Ovary (tissue), 9 donors: ENCODE measurements around the gene CHCHD3. TPM values are rescaled to one million over a fixed set of nuclear protein-coding genes. Genes with fewer than 3 reads are reported as not detected.

Experiments
- DNase-seq, 5 donors: peaks; one replicate each; pipeline ENCODE4 v3.0.0-alpha.2; 2019 to 2020
- H3K27ac ChIP-seq, 2 donors: fragments of 200-600 bp; one replicate each; pipeline versions ENCODE4 v1.5.1 to v1.8.0; 2019 to 2022
- H3K27me3 ChIP-seq: fragments of 200-600 bp; one replicate; pipeline ENCODE4 v1.8.0; 2022
- H3K36me3 ChIP-seq: fragments of 200-600 bp; sonication (generic); one replicate; pipeline ENCODE4 v1.5.1; 2019
- H3K4me1 ChIP-seq: one replicate; pipeline ENCODE4 v1.8.1; 2013; ENCODE audit warnings: mild to moderate bottlenecking, moderate library complexity; ENCODE audit not compliant: insufficient read depth
- H3K4me3 ChIP-seq: fragments of 200-600 bp; sonication (generic); one replicate; pipeline ENCODE4 v1.5.1; 2017
- H3K9me3 ChIP-seq, 2 donors: fragments of 200-600 bp in 1 of 2; sonication (generic) in 1 of 2; one replicate each; pipeline versions ENCODE4 v1.5.1 to v1.8.1; 2013 to 2019; ENCODE audit warnings: mild to moderate bottlenecking in 1 of 2, moderate library complexity in 1 of 2
- CTCF ChIP-seq, 3 donors: fragments of 450-650 bp in 2 of 3; fragments of 200-600 bp in 1 of 3; IDR thresholded peaks; one replicate each; pipeline versions ENCODE4 v1.5.1 to v1.8.0; 2016 to 2022; ENCODE audit warnings: antibody characterized with exemption in 3 of 3, mild to moderate bottlenecking in 1 of 3
- EP300 ChIP-seq: sonication (generic); formaldehyde crosslinking; IDR thresholded peaks from one replicate; pipeline ENCODE4 v1.6.1; 2017; ENCODE audit warnings: antibody characterized with exemption
- POLR2A ChIP-seq: fragments of 450-650 bp; IDR thresholded peaks from one replicate; pipeline ENCODE4 v1.6.1; 2017; ENCODE audit warnings: antibody characterized with exemption, mild to moderate bottlenecking, moderate library complexity
- WGBS, 3 donors: extraction: QIAGEN DNeasy Blood & Tissue Kit in 1 of 3; methylation state at CpG; one replicate each; pipeline versions ENCODE4 v1.1.5 to v1.1.7; 2013 to 2017; 5-methylcytosine and 5-hydroxymethylcytosine counted together
- intact Hi-C, 4 donors: fragments of 100-400 bp; cut with DNase I; formaldehyde crosslinking; loops; one replicate each; pipeline versions ENCODE4 v1.11.0 to v1.15.1; 2022 to 2023
- polyA plus RNA-seq, 2 donors: library from polyadenylated mRNA; stranded (reverse); fragments of 200-250 nt in 1 of 2; fragments of 350-450 nt in 1 of 2; fragmentation: Illumina TruSeq in 1 of 2; extraction: RNeasy Lipid Tissue Mini Kit (QIAGEN cat#74804) in 1 of 2; gene quantifications; one replicate each; pipeline ENCODE4 v1.2.3, GENCODE V29; 2013 to 2014
- total RNA-seq, 7 donors: library from RNA; depleted of rRNA in 2 of 7; stranded (reverse); fragments of >200 nt in 2 of 7; fragmentation: NEBNext Ultra II Directional in 3 of 7; extraction: Animal tissue kit (Norgen Biotek cat#: 25700) in 3 of 7; gene quantifications; one replicate each; pipeline versions ENCODE4 v1.1.0 to v1.2.4, GENCODE V29; 2016 to 2023
- donor health status: DM: no; HTN: no; CAD: no; lungs with moderate emphysema.
- donor health status: DM: no; HTN: no; CAD: no.
- donor health status: Bipolar disorder and iron deficiency.
- donor health status: DM: yes; HTN: yes; CAD: no.
- donor health status: DM: no; HTN: no; CAD: no.
- donor health status: DM: yes; HTN: yes; CAD: no.

Gene CHCHD3
- total and polyA plus RNA-seq, 9 donors = 31.4 to 59.1 (median 36.7) TPM

GRCh38 chr7:132871419-132871818 lies 210.5 kb downstream of the CHCHD3 start:
- DNase-seq = no peak
- WGBS, 3 donors = 81% methylated on average over 6 of the region's 6 CpGs
- Histone ChIP-seq H3K4me1 (no peaks in the 10 kb centered on the region), H3K27me3 (no peaks in the 10 kb centered on the region), H3K36me3 (no peaks in the 10 kb centered on the region), H3K4me3 (no peak overlapping the region), H3K27ac (no peak overlapping the region), H3K9me3 (no peaks in the 10 kb centered on the region)
- intact Hi-C loops = no loop called here
- TF ChIP-seq CTCF (IDR thresholded peaks at IDR 0.05) (no peak), EP300 (no peak), POLR2A (no peak)

GRCh38 chr7:132869166-132869861 lies 212.6 kb downstream of the CHCHD3 start:
- Histone ChIP-seq H3K36me3 (no peaks in the 10 kb centered on the region), H3K27ac (no peak overlapping the region), H3K27me3 (no peaks in the 10 kb centered on the region), H3K4me1 (peaks cover 4% of the 10 kb centered on the region), H3K9me3 (no peaks in the 10 kb centered on the region), H3K4me3 (no peak overlapping the region)
- TF ChIP-seq POLR2A (no peak), CTCF (IDR thresholded peaks at IDR 0.05) (no peak), EP300 (no peak)
- WGBS, 3 donors = 84 to 91% (median 86%) methylated on average over 5 of the region's 5 CpGs
- no peak for DNase-seq
- intact Hi-C loops = no loop called here

GRCh38 chr7:132866551-132866950 lies 215.3 kb downstream of the CHCHD3 start:
- TF ChIP-seq EP300 = no peak
- no peak for TF ChIP-seq POLR2A
- TF ChIP-seq CTCF (IDR thresholded peaks at IDR 0.05) = no peak
- H3K27me3 ChIP-seq = no peaks in the 10 kb centered on the region
- WGBS, 3 donors = 88 to 89% (median 88%) methylated on average over 1 of the region's 1 CpG
- H3K9me3 ChIP-seq = no peaks in the 10 kb centered on the region
- DNase-seq = no peak
- no peak overlapping the region for H3K27ac ChIP-seq
- peaks cover 4% of the 10 kb centered on the region for H3K4me1 ChIP-seq
- H3K4me3 ChIP-seq = no peak overlapping the region
- intact Hi-C loops = no loop called here
- H3K36me3 ChIP-seq = no peaks in the 10 kb centered on the region

- no peaks in the 10 kb centered on the region for H3K9me3 ChIP-seq
- TF ChIP-seq POLR2A (no peak), CTCF (IDR thresholded peaks at IDR 0.05) (no peak), EP300 (no peak)
- no peak overlapping the region for H3K4me3 ChIP-seq
- peaks cover 4% of the 10 kb centered on the region for H3K4me1 ChIP-seq
- H3K27me3 ChIP-seq = no peaks in the 10 kb centered on the region
- DNase-seq = no peak
- no peak overlapping the region for H3K27ac ChIP-seq
- 58 to 84% (median 75%) methylated on average over 2 of the region's 2 CpGs for WGBS, 3 donors
- no peaks in the 10 kb centered on the region for H3K36me3 ChIP-seq
- intact Hi-C loops = no loop called here
Measured at GRCh38 chr7:132866144-132866531, 215.8 kb downstream of the CHCHD3 start.
